Right atrium auricular region (tissue), 2 donors: ENCODE measurements around the gene AGK. TPM values are rescaled to one million over a fixed set of nuclear protein-coding genes. Genes with fewer than 3 reads are reported as not detected.
"Not testable (repeated sequence)": the region's sequence is repeated elsewhere in the genome, so short reads cannot be mapped to it uniquely, and the experiment has no call there.

Experiments
- DNase-seq: peaks from one replicate; pipeline ENCODE4 v3.0.0-alpha.2; 2019; ENCODE audit warnings: low spot score
- H3K27ac ChIP-seq, 2 donors: fragments of 200-600 bp; sonication (generic); 1 replicate in 1 of 2; 2 replicates in 1 of 2; pipeline ENCODE4 v1.5.1; 2016 to 2019
- H3K27me3 ChIP-seq, 2 donors: fragments of 200-600 bp; sonication (generic); one replicate each; pipeline versions ENCODE4 v1.5.1 to v1.6.0; 2017 to 2019
- H3K36me3 ChIP-seq: fragments of 200-600 bp; sonication (generic); one replicate; pipeline ENCODE4 v1.5.1; 2016
- H3K4me1 ChIP-seq, 2 donors: fragments of 200-600 bp; sonication (generic); one replicate each; pipeline versions ENCODE4 v1.5.1 to v1.6.0; 2017 to 2019
- H3K4me3 ChIP-seq, 2 donors: fragments of 200-600 bp; sonication (generic); 1 replicate in 1 of 2; 2 replicates in 1 of 2; pipeline ENCODE4 v1.5.1; 2017 to 2019; ENCODE audit warnings: mild to moderate bottlenecking in 1 of 2, moderate library complexity in 1 of 2
- H3K9me3 ChIP-seq, 2 donors: fragments of 200-600 bp; sonication (generic); one replicate each; pipeline ENCODE4 v1.5.1; 2019
- total RNA-seq, 2 donors: library from RNA; depleted of rRNA; stranded (reverse); fragments of >200 nt; gene quantifications; one replicate each; pipeline ENCODE4 v1.1.0, GENCODE V29; 2016
- TF ChIP-seq, protein P1 (sequence below), 2 donors: fragments of 200-600 bp; sonication (generic); IDR thresholded peaks; one replicate each; pipeline ENCODE4 v1.5.1; 2019; ENCODE audit warnings: antibody characterized with exemption in 2 of 2

Gene AGK
- total RNA-seq, 2 donors from 2014 or later, result 24.2 to 41.9 TPM

DNA sequence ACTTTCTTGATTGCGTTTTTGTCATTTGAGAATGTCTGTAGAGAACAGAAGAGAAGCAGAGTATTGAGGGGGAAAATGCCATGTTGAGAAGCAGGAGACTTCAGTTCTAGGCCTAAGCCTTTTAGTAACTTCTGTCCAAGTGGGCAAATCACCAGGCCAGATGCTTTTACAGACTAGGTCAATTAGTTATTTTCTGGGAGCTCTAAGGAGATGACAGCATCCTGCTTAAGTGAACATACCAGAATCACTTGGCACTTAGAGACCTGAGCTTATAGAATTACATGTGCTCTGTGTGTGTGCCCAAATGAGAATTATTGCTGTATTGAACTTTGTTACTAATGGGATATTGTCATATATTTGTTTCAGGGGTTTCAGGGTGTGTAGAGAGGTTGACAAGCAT is 24.0 kb downstream of the AGK start:
- no peaks in the 10 kb centered on the region for H3K27me3 ChIP-seq
- no peak overlapping the region for H3K4me3 ChIP-seq
- H3K9me3 ChIP-seq, result peaks cover 0 to 7% of the 10 kb centered on the region in 2 donors
- H3K36me3 ChIP-seq, result no peaks in the 10 kb centered on the region
- peaks cover 0 to 10% of the 10 kb centered on the region in 2 donors for H3K4me1 ChIP-seq
- no peak for DNase-seq
- TF ChIP-seq, protein P1, sequence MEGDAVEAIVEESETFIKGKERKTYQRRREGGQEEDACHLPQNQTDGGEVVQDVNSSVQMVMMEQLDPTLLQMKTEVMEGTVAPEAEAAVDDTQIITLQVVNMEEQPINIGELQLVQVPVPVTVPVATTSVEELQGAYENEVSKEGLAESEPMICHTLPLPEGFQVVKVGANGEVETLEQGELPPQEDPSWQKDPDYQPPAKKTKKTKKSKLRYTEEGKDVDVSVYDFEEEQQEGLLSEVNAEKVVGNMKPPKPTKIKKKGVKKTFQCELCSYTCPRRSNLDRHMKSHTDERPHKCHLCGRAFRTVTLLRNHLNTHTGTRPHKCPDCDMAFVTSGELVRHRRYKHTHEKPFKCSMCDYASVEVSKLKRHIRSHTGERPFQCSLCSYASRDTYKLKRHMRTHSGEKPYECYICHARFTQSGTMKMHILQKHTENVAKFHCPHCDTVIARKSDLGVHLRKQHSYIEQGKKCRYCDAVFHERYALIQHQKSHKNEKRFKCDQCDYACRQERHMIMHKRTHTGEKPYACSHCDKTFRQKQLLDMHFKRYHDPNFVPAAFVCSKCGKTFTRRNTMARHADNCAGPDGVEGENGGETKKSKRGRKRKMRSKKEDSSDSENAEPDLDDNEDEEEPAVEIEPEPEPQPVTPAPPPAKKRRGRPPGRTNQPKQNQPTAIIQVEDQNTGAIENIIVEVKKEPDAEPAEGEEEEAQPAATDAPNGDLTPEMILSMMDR (IDR thresholded peaks at IDR 0.05), result no peak
- no peak overlapping the region for H3K27ac ChIP-seq

DNA sequence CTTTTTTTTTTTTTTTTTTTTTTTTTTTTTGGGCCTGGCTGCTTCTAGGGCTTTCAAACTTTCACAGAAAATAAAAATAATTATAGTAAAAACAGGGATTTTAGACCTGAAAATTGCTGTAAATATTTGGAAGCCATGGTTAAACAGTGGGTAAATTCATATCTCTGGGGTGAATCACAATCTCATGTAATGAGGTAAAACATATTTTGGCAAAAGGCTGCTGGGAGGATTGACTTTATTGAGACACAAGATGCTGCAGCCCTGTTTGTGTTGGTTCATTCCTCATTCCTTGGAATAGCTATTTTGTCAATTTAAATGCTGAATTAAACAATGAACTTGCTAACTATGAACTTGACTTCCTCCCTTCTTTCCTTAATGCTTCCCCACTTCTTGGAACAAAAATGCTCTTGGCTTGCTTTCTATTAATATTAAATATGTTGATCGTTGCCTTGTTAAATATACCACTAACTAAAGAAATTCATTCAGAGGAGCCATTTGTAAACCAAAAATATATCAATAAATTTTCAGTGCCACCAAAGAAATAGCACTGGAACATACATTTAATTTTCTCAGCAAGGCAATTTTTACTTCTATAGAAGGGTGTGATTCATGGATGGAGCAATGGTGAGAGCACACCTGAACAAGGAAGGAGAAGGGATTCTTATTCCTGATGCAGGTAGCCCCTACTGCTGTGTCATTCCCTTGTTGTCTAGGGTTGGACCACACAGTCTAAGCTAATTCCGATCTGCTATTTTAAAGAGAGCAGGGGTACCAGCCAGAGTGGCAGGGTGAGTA is 24.6 kb downstream of the AGK start:
- Histone ChIP-seq H3K27me3 (no peaks in the 10 kb centered on the region), H3K27ac (no peak overlapping the region), H3K4me1 (peaks cover 0 to 10% of the 10 kb centered on the region in 2 donors), H3K9me3 (peaks cover 0 to 7% of the 10 kb centered on the region in 2 donors), H3K4me3 (no peak overlapping the region), H3K36me3 (no peaks in the 10 kb centered on the region)
- TF ChIP-seq, protein P1 (IDR thresholded peaks at IDR 0.05), result no peak
- no peak for DNase-seq

DNA sequence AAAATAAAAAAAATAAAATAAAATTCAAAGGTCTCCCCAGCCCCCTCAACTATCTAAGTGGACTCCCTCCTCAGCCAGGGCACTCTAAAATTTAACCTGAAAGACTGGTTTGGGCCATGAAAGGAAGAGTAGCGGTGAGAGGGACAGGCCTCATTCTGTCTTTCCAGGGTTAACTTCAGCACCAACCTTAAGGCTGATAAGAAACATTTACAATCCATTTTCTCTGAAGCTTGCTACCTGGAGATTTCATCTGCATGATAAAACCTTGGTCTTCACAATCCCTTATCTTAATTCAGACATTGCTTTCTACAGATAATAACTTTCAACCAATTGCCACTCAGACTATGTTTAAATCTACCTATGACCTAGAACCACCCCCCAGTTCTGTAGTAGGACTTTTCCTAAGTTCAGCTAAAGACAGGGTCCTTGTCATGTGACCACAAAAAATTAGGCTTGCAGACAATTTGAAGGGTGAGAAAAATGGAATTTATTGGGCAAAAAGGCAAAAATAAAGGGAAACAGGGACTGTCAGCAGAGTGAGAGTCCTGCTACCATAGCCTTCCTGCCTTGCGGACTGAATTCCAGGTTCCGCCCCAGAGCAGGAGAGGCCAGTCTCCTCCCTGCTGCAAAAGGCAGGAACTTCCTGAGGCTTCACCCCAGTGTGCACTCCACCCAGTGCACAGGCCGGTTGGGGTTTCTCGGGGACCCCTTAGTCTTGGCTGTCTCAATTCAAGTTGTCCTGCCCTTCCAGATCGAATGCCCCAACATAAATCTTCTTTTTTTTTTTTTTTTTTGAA is 26.0 kb downstream of the AGK start:
- H3K36me3 ChIP-seq, result no peaks in the 10 kb centered on the region
- H3K4me3 ChIP-seq, result no peak overlapping the region

DNA sequence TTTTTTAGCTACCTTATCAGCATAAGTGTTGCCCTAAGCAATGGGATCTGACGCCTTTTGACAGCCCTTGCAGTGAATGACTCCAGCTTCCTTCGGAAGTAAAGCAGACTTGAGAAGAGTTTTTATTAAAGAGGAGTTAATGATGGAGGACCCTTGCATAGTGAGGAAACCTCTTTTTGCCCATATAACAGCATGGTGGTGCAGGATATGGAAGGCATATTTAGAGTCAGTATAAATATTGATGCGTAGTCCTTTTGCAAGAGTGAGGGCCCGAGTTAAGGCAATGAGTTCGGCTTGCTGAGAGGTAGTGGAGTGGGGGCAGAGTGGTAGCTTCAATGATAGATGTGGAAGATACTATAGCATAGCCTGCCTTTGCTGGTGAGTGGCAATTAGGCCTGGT is 28.7 kb downstream of the AGK start:
- not testable (repeated sequence) for DNase-seq, H3K27ac ChIP-seq, H3K36me3 ChIP-seq, H3K27me3 ChIP-seq, H3K4me3 ChIP-seq, H3K4me1 ChIP-seq, H3K9me3 ChIP-seq

More for the DNA sequence above, 26.0 kb downstream of the AGK start:
- Histone ChIP-seq H3K9me3 (peaks cover 0 to 7% of the 10 kb centered on the region in 2 donors), H3K27ac (no peak overlapping the region), H3K4me1 (peaks cover 0 to 7% of the 10 kb centered on the region in 2 donors), H3K27me3 (no peaks in the 10 kb centered on the region)
- TF ChIP-seq, protein P1 (IDR thresholded peaks at IDR 0.05), result no peak
- no peak for DNase-seq

DNA sequence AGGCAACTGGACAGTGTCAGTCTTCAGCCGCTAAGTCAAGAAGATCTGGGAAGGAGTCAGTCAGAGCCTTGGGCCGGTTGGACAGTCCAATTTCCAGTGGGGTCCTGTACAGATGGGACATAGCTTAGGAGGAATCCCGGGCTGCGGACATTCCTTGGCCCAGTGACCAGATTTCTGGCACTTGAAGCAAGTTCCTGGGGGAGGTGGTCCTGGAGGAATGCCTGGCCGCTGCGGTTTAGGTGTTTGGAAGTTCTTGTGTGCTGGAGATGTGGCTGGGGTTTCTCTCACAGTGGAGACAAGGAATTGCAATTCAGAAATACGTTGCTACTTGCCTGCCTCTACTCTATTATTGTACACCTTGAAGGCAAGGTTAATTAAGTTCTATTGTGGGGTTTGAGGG is 30.9 kb downstream of the AGK start:
- not testable (repeated sequence) for H3K27me3 ChIP-seq, H3K4me3 ChIP-seq, H3K27ac ChIP-seq, H3K36me3 ChIP-seq, H3K9me3 ChIP-seq, DNase-seq
- H3K4me1 ChIP-seq, result peaks cover 0 to 16% of the 10 kb centered on the region in 2 donors

DNA sequence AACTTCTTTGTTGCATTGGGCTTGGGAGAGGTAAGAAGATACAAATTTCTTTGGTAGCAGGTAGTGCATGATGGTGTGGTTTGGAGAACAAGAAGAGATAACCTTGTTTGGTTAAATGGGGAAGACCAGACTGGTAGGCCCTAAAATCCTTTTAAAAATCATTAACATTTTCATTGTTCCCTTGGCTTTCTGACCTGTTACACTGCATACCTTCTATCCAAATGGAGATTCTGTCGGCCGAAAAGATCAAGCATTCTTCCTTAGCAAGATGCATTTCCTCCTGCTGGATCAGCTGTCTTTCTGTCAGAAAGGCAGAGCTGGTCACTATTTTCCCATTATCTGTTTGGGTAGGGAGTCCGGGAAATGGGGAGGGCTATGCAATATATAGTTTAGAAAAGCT is 33.7 kb downstream of the AGK start:
- Histone ChIP-seq H3K4me3 (no peak overlapping the region), H3K9me3 (peaks cover 0 to 1% of the 10 kb centered on the region in 2 donors), H3K27ac (no peak overlapping the region), H3K27me3 (no peaks in the 10 kb centered on the region), H3K4me1 (peaks cover 0 to 16% of the 10 kb centered on the region in 2 donors), H3K36me3 (no peaks in the 10 kb centered on the region)
- TF ChIP-seq, protein P1 (IDR thresholded peaks at IDR 0.05), result no peak
- DNase-seq, result no peak
